Activated CD8-positive, alpha-beta memory T cell treated with anti-CD3 and anti-CD28 coated beads for 36 hours (primary cell): Measurements from ENCODE around the gene ARID5B. TPM values are rescaled to one million over a fixed set of nuclear protein-coding genes. Genes with fewer than 3 reads are reported as not detected.

ENCODE experiments used
- CTCF ChIA-PET: fragments of 350-600 bp; sonication (Branson Sonifier 250); formaldehyde crosslinking; loops from one replicate; lab custom pipeline; 2021; ENCODE audit warnings: antibody characterized with exemption; lab: Charles Lee
- POLR2A ChIA-PET: fragments of 350-600 bp; sonication (Branson Sonifier 250); formaldehyde crosslinking; loops from one replicate; lab custom pipeline; 2021; ENCODE audit warnings: antibody characterized with exemption; lab: Charles Lee
- total RNA-seq, 2 experiments: library from RNA; stranded (reverse); gene quantifications; one replicate each; pipeline ENCODE4 v1.2.3, GENCODE V29; 2021

The ARID5B gene
- total RNA-seq, 2 experiments from 2014 or later: 33.1 to 33.4 TPM

GRCh38 chr10:61987951-61988379 is 86.5 kb downstream of the ARID5B start:
- CTCF ChIA-PET: interaction anchor here (0.6 to 3.6 kb wide), 7 partner anchors 21 to 257 kb away, joined by 3 to 14 read pairs (median 5); no protein-coding TSS in a partner anchor
- POLR2A ChIA-PET: interaction anchor here (0.6 to 1.9 kb wide), 9 partner anchors 14 to 108 kb away, joined by 3 to 11 read pairs (median 5); no protein-coding TSS in a partner anchor

- CTCF ChIA-PET: interaction anchor here (0.9 to 3.6 kb wide), 2 partner anchors 60 to 436 kb away, joined by 3 to 14 read pairs; no protein-coding TSS in a partner anchor
- POLR2A ChIA-PET: no interaction called here
Measured at GRCh38 chr10:61989995-61990760, 88.7 kb downstream of the ARID5B start.

GRCh38 chr10:61990761-61991135 is 89.2 kb downstream of the ARID5B start:
- POLR2A ChIA-PET: no interaction called here

GRCh38 chr10:61991166-61991565 is 89.7 kb downstream of the ARID5B start:
- CTCF ChIA-PET: interaction anchor here (0.9 kb wide), 1 partner anchor 435 kb away, joined by 3 read pairs; no protein-coding TSS in a partner anchor
- POLR2A ChIA-PET: interaction anchor here (0.7 kb wide), 1 partner anchor 49 kb away, joined by 4 read pairs; no protein-coding TSS in a partner anchor

More at GRCh38 chr10:61990761-61991135, 89.2 kb downstream of the ARID5B start:
- CTCF ChIA-PET: interaction anchor here (0.9 kb wide), 1 partner anchor 436 kb away, joined by 3 read pairs; no protein-coding TSS in a partner anchor

GRCh38 chr10:61992059-61992460 is 90.6 kb downstream of the ARID5B start:
- CTCF ChIA-PET: interaction anchor here (1.1 to 1.7 kb wide), 6 partner anchors 30 to 97 kb away, joined by 3 to 5 read pairs (median 4); partner anchors contain the start of gene ARID5B
- POLR2A ChIA-PET: interaction anchor here (0.7 to 1.3 kb wide), 5 partner anchors 30 to 92 kb away, joined by 3 to 6 read pairs (median 4); no protein-coding TSS in a partner anchor

- ChIA-PET POLR2A (interaction anchor here (0.6 to 1.8 kb wide), 13 partner anchors 15 to 241 kb away, joined by 3 to 9 read pairs (median 4); partner anchors contain the start of gene ARID5B), CTCF (interaction anchor here (0.6 to 1.7 kb wide), 10 partner anchors 30 to 97 kb away, joined by 3 to 5 read pairs (median 4); partner anchors contain the start of gene ARID5B)
Measured at GRCh38 chr10:61992671-61993668, 91.5 kb downstream of the ARID5B start.

GRCh38 chr10:61993711-61994401 is 92.4 kb downstream of the ARID5B start:
- CTCF ChIA-PET: interaction anchor here (0.6 to 1.7 kb wide), 6 partner anchors 31 to 94 kb away, joined by 3 to 5 read pairs (median 4); no protein-coding TSS in a partner anchor
- POLR2A ChIA-PET: interaction anchor here (0.6 to 1.8 kb wide), 7 partner anchors 14 to 241 kb away, joined by 3 to 9 read pairs (median 4); partner anchors contain the start of gene ARID5B

- ChIA-PET POLR2A (interaction anchor here (0.9 kb wide), 1 partner anchor 32 kb away, joined by 3 read pairs; no protein-coding TSS in a partner anchor), CTCF (interaction anchor here (1.1 kb wide), 1 partner anchor 51 kb away, joined by 3 read pairs; no protein-coding TSS in a partner anchor)
Measured at GRCh38 chr10:61994405-61995219, 93.1 kb downstream of the ARID5B start.

GRCh38 chr10:61995220-61995503 is 93.7 kb downstream of the ARID5B start:
- ChIA-PET CTCF (interaction anchor here (1.1 kb wide), 1 partner anchor 51 kb away, joined by 3 read pairs; no protein-coding TSS in a partner anchor), POLR2A (no interaction called here)

GRCh38 chr10:61998937-61999336 is 97.4 kb downstream of the ARID5B start:
- ChIA-PET CTCF (no interaction called here), POLR2A (no interaction called here)

GRCh38 chr10:62000037-62000603 is 98.6 kb downstream of the ARID5B start:
- CTCF ChIA-PET: no interaction called here
- POLR2A ChIA-PET: no interaction called here

- ChIA-PET POLR2A (no interaction called here), CTCF (no interaction called here)
Measured at GRCh38 chr10:62000726-62001125, 99.2 kb downstream of the ARID5B start.

- ChIA-PET POLR2A (interaction anchor here (1.2 kb wide), 1 partner anchor 14 kb away, joined by 3 read pairs; no protein-coding TSS in a partner anchor), CTCF (interaction anchor here (1.2 kb wide), 1 partner anchor 42 kb away, joined by 3 read pairs; no protein-coding TSS in a partner anchor)
Measured at GRCh38 chr10:62001898-62002297, 100.4 kb downstream of the ARID5B start.

GRCh38 chr10:62002753-62003152 is 101.3 kb downstream of the ARID5B start:
- ChIA-PET POLR2A (no interaction called here), CTCF (interaction anchor here (1.2 kb wide), 1 partner anchor 41 kb away, joined by 3 read pairs; no protein-coding TSS in a partner anchor)

GRCh38 chr10:62004042-62004441 is 102.5 kb downstream of the ARID5B start:
- CTCF ChIA-PET: interaction anchor here (1.2 kb wide), 1 partner anchor 15 kb away, joined by 3 read pairs; no protein-coding TSS in a partner anchor
- POLR2A ChIA-PET: interaction anchor here (0.7 kb wide), 2 partner anchors 25 to 42 kb away, joined by 4 read pairs; no protein-coding TSS in a partner anchor

GRCh38 chr10:62005281-62005680 is 103.8 kb downstream of the ARID5B start:
- POLR2A ChIA-PET: no interaction called here
- CTCF ChIA-PET: no interaction called here
